ENCODE measurements around the gene MX1.

- no peak for TF ChIP-seq EZH2 (IDR thresholded peaks at IDR 0.05; ENCODE audit: borderline replicate concordance, insufficient read depth, low read length, poor library complexity, severe bottlenecking)
- TF ChIP-seq POLR2AphosphoS5 (IDR thresholded peaks at IDR 0.05) = no peak
- no peak for TF ChIP-seq CTCF (IDR thresholded peaks at IDR 0.05; ENCODE audit: poor library complexity, severe bottlenecking)
- TF ChIP-seq TAF1 (IDR thresholded peaks at IDR 0.05; ENCODE audit: low read depth) = no peak
- TF ChIP-seq EP300 (conservative IDR thresholded peaks at IDR 0.05; ENCODE audit: poor library complexity, severe bottlenecking) = no peak
- TF ChIP-seq MXI1 (conservative IDR thresholded peaks at IDR 0.05; ENCODE audit: poor library complexity, severe bottlenecking) = no peak
- no peak for TF ChIP-seq RAD21 (conservative IDR thresholded peaks at IDR 0.05)
Observed at GRCh38 chr21:41402231-41402630, 23.8 kb upstream of the MX1 start.
